GM12892 (cell line): Measurements from ENCODE around the gene C21orf58.

Experiments
- DNase-seq: peaks from one replicate; pipeline ENCODE4 v3.0.0; 2011; ENCODE audit not compliant: insufficient read length
- FAIRE-seq: peaks from 2 replicates; lab custom pipeline; 2011; peaks lifted over from hg19 to GRCh38; lab: Jason Lieb, UNC
- POLR2A ChIP-seq: IDR thresholded peaks from 2 replicates; pipeline ENCODE4 v1.6.1; 2011; ENCODE audit warnings: low read depth, low read length, control low read depth
- POLR2AphosphoS5 ChIP-seq: IDR thresholded peaks from 2 replicates; pipeline ENCODE4 v1.6.1; 2011; ENCODE audit warnings: low read depth, low read length, control low read depth
- TAF1 ChIP-seq: IDR thresholded peaks from 2 replicates; pipeline ENCODE4 v1.6.1; 2011; ENCODE audit warnings: low read depth, mild to moderate bottlenecking, control low read depth, low read length, borderline replicate concordance

Gene C21orf58

DNA sequence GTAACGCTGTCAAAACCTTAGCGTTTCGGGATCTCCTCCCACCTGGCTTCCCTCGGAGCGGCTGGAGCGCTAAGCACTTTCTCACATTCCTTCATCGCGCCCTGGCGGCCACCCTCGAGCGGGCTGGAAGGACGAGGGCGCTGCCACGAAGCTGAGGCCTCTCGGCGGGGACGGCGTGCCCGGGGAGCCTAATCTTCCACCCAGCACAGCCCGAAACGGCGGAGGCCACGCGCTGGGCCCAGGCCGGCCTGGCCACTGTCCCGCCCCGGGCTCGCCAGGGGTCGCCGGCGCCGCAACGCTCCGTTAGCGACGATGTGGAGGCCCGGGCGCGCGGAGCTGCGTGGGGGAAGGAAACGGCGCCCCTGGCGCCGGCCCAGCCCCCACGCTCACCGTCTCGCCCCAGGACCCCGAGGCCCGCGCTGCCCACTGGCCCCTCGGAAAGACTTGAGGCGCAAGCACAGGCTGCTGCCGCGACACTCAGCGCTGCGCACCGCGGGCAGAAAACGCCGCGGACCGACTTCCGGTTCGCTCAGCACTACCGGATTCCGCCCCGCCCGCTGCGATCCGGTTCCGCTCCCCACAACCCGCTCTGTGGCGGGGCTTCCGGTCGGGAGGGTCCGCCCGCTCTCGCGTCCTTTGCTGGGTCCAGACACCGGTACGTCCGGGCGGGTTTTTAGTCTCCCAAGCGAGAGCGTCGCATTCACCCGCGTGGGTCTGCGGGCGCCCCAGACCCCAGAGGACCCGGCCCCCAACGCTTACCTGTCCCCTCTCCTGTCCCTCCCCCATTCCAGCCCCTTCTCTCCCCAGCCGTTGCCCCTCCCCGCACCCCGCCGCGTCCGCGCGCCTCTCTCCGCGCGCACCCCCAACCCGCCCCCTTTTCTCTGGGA lies 37.7 kb downstream of the C21orf58 start, which contains the start of gene YBEY:
TSS of gene YBEY (plus strand) at position 582 of the 887 bp plus-strand sequence. CDS start 572 bp downstream, outside the sequence.
- DNase-seq (peak; percentile 91), FAIRE-seq (peak; percentile 88)
- TF ChIP-seq TAF1 (peak; percentile 87), POLR2AphosphoS5 (peak; percentile 87), POLR2A (peak; percentile 91)

DNA sequence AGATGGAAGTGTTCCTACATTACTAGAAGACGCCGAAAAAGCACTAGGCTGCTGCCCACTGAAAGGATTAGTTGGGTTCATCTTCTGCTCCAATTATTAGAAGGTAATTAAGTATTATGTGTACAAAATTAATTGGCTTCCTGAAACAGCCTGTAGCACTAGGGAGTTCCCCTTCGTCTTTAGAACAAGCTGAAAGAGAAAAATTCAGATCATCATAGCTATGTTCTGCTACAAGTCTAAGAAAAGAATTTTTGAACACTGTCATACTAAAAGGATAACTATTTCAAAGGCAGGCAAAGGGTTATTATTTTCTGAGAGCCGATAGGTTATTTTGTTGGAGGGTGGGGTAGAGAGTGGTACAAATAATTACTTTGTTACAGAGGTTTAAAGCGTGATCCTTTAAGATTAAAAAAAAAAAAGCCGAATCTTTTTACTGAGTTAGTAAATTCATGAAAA lies 38.4 kb downstream of the C21orf58 start, which contains the start of gene MCM3AP:
TSS of gene MCM3AP (minus strand) at position 406 of the 456 bp plus-strand sequence. CDS start at position 81, 325 bp downstream.
- DNase-seq = no peak
- TF ChIP-seq TAF1 = no peak
- TF ChIP-seq POLR2AphosphoS5 = no peak
- TF ChIP-seq POLR2A = no peak
- FAIRE-seq = no peak

- no peak for FAIRE-seq
- TF ChIP-seq TAF1 (no peak), POLR2AphosphoS5 (no peak), POLR2A (no peak)
- DNase-seq = no peak
Measured at GRCh38 chr21:46284733-46285132, 38.9 kb downstream of the C21orf58 start.

DNA sequence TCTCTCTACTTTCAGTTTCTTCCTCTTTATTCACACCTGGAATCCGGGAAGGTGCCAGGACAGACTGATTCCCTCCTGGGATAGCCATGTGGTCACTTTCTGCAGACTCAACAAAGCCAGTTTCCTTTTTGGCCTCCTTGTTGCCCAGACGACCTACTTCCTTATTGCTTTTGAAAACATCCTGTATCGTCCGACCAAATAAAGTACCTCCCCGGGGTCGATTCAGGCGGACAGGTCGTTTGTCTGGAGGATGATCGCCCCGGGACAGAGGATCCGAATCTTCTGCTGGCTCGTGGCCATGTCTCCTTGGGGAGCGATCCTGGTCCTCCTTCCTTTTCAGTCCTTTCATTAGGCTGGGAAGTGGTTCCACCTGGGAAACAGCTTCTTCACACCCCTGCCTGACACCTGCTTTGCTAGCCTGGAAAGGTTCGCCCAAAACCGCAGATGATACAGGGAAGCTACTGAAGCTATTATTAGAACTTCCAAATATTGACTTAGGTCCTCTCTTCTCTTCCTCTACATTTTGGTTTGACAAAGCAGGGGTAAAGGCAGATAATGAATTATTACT lies 39.5 kb downstream of the C21orf58 start:
- FAIRE-seq = no peak

DNA sequence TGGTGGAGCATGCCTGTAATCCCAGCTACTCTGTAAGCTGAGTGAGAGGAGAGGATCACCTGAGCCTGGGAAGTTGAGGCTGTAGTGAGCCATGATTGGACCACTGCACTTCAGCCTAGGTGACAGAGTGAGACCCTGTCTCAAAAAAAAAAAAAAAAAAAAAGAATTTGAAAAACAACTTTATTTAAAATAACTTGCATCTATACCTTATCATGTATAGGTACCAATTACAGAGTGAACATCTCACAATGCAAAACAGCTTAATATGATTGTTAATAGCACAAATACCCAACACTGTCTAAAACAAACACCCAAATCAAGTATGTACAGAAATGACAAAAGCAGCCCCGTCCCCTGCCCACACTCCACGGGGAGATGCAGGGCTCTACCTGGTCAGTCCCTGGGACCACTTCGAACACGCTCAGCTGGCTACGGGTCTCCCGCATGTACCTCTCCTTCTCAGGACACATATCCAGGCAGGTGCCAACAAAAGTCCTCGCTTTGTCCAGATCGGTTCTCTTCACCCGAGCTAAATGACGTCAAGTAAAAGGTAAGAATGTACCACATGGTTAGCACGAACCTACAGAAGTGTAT lies 48.8 kb downstream of the C21orf58 start:
- TF ChIP-seq POLR2A = no peak
- TF ChIP-seq POLR2AphosphoS5 = no peak
- no peak for TF ChIP-seq TAF1
- no peak for FAIRE-seq
- DNase-seq = no peak

More for the DNA sequence above, 39.5 kb downstream of the C21orf58 start:
- TF ChIP-seq POLR2AphosphoS5 (no peak), TAF1 (no peak), POLR2A (no peak)
- no peak for DNase-seq

- DNase-seq (no peak), FAIRE-seq (no peak)
- TF ChIP-seq TAF1 (no peak), POLR2A (no peak), POLR2AphosphoS5 (no peak)
Measured at GRCh38 chr21:46273341-46273740, 50.3 kb downstream of the C21orf58 start.

DNA sequence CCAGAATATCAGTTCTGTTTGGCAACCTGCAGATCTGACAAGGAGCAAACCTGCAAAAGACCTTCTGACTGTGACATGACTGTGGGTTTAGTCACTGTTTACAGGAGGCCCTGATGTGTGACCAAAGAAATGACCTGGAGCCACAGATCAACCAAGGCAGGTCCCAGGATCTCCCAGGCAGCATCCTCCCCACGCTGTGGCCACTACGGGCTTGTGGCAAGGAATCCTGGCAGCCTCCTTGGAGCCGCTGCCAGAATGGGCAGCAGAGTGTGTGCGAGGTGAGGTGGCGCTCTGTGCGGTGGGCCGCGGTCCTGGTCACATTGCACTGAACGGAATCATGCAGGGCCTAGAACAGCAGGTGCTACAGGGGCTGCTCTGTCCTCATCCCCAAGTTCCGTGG lies 54.2 kb downstream of the C21orf58 start:
- DNase-seq (no peak), FAIRE-seq (no peak)
- TF ChIP-seq POLR2AphosphoS5 = no peak
- no peak for TF ChIP-seq TAF1
- TF ChIP-seq POLR2A = no peak

- no peak for DNase-seq
- FAIRE-seq = no peak
- TF ChIP-seq POLR2AphosphoS5 (no peak), POLR2A (no peak), TAF1 (no peak)
Measured at GRCh38 chr21:46268371-46268770, 55.3 kb downstream of the C21orf58 start.

GRCh38 chr21:46266946-46267345 lies 56.7 kb downstream of the C21orf58 start:
- DNase-seq (no peak), FAIRE-seq (no peak)
- TF ChIP-seq POLR2AphosphoS5 = no peak
- no peak for TF ChIP-seq TAF1
- TF ChIP-seq POLR2A = no peak

GRCh38 chr21:46265736-46266525 lies 57.7 kb downstream of the C21orf58 start:
- no peak for DNase-seq
- no peak for FAIRE-seq
- TF ChIP-seq POLR2A = no peak
- no peak for TF ChIP-seq POLR2AphosphoS5
- TF ChIP-seq TAF1 = no peak

DNA sequence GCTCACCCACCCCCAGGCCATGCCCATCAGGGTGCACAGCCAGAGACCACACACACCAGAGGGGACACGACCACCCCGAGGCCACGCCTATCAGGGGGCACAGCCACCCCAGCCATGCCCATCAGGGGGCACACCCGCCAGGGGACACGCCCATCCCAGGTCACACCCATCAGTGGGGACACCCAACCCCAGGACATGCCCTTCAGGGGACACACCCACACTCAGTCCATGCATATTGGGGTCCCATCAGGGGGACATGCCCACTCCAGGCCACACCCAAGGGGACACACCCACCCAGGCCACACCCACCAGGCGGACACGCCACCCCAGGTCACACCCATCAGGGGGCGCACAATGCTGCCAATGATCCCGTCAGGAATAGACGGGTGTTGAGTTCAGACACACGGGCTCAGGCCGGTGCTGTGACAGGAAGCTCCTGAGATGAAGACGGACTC lies 59.0 kb downstream of the C21orf58 start:
- TF ChIP-seq TAF1 (no peak), POLR2AphosphoS5 (no peak), POLR2A (no peak)
- no peak for FAIRE-seq
- no peak for DNase-seq
